ENCODE results near the gene PTGIR. TPM values are rescaled to one million over a fixed set of nuclear protein-coding genes. Genes with fewer than 3 reads are reported as not detected.

Gene PTGIR
- total RNA-seq, 4 donors from 2014 or later: 9.0 to 21.9 (median 12.7) TPM

- Histone ChIP-seq H3K36me3 (no peaks in the 10 kb centered on the region), H3K4me1 (no peaks in the 10 kb centered on the region), H3K9me3 (no peaks in the 10 kb centered on the region), H3K4me3 (replicated peaks in 1 of 3) (no peak overlapping the region), H3K27ac (no peak overlapping the region), H3K27me3 (peaks cover 4% of the 10 kb centered on the region)
- no peak for DNase-seq
- WGBS, 2 donors: 39 to 48% methylated on average over 21 to 24 of the region's 144 CpGs
- intact Hi-C loops (cut with DNase I): no loop called here
- no peak for TF ChIP-seq POLR2A (IDR thresholded peaks at IDR 0.05)
- no peak for TF ChIP-seq CTCF (IDR thresholded peaks at IDR 0.05)
These were observed 24.4 kb upstream of the PTGIR start for GRCh38 chr19:46648961-46649960.

DNA sequence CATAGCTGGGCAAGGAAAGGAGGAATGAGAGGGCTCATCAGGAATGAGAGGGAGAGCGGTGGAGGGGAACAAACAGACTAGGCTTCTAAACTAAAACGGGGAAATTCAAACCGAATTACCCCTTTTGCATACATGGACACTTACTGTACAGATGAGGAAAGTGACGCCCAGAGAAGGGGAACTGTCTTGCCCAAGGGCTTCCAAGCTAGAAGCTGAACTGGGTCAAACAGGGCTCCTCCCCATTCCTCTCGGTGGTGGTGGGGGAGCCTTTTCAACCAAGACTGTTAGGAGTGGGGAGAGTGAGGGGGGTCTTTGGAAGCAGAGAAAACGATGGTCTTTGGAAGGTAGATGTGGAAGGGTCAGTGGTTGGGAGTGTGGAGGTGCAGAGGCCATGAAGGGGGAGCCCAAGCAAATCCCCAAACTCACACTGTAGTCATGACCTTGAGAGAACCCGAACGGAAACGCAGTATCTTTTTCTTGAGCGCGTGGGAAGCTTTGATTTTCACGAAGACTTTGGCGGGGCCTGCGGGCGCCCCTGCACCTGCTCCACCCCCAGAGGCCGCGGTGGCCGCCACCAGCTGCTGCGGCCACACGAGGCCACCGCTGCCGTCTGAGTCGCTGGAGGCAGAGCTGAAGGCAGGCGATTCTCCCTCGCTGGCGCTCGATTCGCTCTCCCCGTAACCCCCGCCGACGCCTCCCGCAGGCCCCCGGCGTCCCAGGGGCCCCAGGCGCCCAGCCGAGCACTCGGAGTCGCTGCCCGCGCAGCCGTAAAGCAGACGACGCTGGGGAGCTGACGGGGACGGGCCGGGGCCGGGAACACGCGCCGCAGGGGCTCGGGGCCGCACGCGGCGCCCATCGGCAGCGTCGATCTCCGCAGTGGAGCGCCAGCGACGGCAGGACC is 23.4 kb upstream of the PTGIR start:
- peaks cover 4% of the 10 kb centered on the region for H3K27me3 ChIP-seq
- intact Hi-C loops (cut with DNase I): no loop called here
- H3K27ac ChIP-seq: no peak overlapping the region
- no peak overlapping the region for H3K4me3 ChIP-seq (replicated peaks in 1 of 3)
- WGBS, 2 donors: 37 to 46% methylated on average over 19 to 32 of the region's 63 CpGs
- no peaks in the 10 kb centered on the region for H3K36me3 ChIP-seq
- no peak for DNase-seq
- H3K9me3 ChIP-seq: no peaks in the 10 kb centered on the region
- no peaks in the 10 kb centered on the region for H3K4me1 ChIP-seq
- TF ChIP-seq POLR2A (IDR thresholded peaks at IDR 0.05): no peak
- TF ChIP-seq CTCF (IDR thresholded peaks at IDR 0.05): no peak

DNA sequence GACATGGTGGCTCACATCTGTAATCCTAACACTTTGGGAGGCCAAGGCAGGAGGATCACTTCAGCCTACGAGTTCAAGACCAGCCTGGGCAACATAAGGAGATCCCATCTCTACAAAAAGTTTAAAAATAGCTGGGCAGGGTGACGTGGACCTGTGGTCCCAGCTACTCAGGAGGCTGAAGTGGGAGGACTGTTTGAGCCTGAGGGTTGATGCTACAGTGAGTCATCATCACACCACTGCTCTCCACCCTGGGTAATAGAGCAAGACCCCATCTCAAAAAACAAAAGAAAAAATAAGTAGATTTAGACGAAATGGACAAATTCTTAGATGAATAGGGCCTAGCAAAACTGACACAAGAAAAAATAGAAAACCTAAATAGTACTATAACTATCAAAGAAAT is 21.5 kb upstream of the PTGIR start:
- no peaks in the 10 kb centered on the region for H3K4me1 ChIP-seq
- intact Hi-C loops (cut with DNase I): no loop called here
- no peak overlapping the region for H3K4me3 ChIP-seq (replicated peaks in 1 of 3)
- no peak for DNase-seq
- H3K36me3 ChIP-seq: no peaks in the 10 kb centered on the region
- no peaks in the 10 kb centered on the region for H3K9me3 ChIP-seq
- WGBS, 2 donors: 88 to 90% methylated on average over 3 of the region's 3 CpGs
- peaks cover 4% of the 10 kb centered on the region for H3K27me3 ChIP-seq
- TF ChIP-seq POLR2A (IDR thresholded peaks at IDR 0.05) (no peak), CTCF (IDR thresholded peaks at IDR 0.05) (no peak)
- no peak overlapping the region for H3K27ac ChIP-seq

- H3K36me3 ChIP-seq: no peaks in the 10 kb centered on the region
- DNase-seq: no peak
- 44 to 45% methylated on average over 3 of the region's 3 CpGs for WGBS, 2 donors
- H3K27ac ChIP-seq: no peak overlapping the region
- no peak overlapping the region for H3K4me3 ChIP-seq (replicated peaks in 1 of 3)
- H3K27me3 ChIP-seq: peaks cover 12% of the 10 kb centered on the region
- TF ChIP-seq CTCF (IDR thresholded peaks at IDR 0.05) (no peak), POLR2A (IDR thresholded peaks at IDR 0.05) (no peak)
- no peaks in the 10 kb centered on the region for H3K9me3 ChIP-seq
- H3K4me1 ChIP-seq: peaks cover 2 to 3% of the 10 kb centered on the region in 2 donors
- intact Hi-C loops (cut with DNase I): no loop called here
These were observed 19.8 kb upstream of the PTGIR start for GRCh38 chr19:46644720-46645119.
